B cell (primary cell): ENCODE results near the gene DPYD. TPM values are rescaled to one million over a fixed set of nuclear protein-coding genes. Genes with fewer than 3 reads are reported as not detected.

Experiments used
- ATAC-seq: fragments of 200-7000 bp; cut with Tn5 transposase; one replicate; pipeline ENCODE4 v1.10.0; 2021; ENCODE audit warnings: low read depth, mild to moderate bottlenecking, moderate number of reproducible peaks, moderate library complexity
- CTCF ChIA-PET: fragments of 350-600 bp; sonication (Branson Sonifier 250); formaldehyde crosslinking; loops from one replicate; lab custom pipeline; 2021; ENCODE audit warnings: antibody characterized with exemption, inconsistent platforms; lab: Charles Lee
- POLR2A ChIA-PET: fragments of 350-600 bp; sonication (Branson Sonifier 250); formaldehyde crosslinking; loops from one replicate; lab custom pipeline; 2021; ENCODE audit warnings: antibody characterized with exemption; lab: Charles Lee
- DNase-seq: peaks from one replicate; pipeline ENCODE4 v3.0.0; 2013
- H2AFZ ChIP-seq: 2 replicates; pipeline ENCODE4 v1.6.1; 2012; ENCODE audit warnings: mild to moderate bottlenecking, low read depth, low read length; ENCODE audit not compliant: insufficient read depth, poor library complexity, severe bottlenecking
- H3K27ac ChIP-seq, 2 donors: 1 replicate in 1 of 2; 2 replicates in 1 of 2; pipeline ENCODE4 v1.5.1; 2012 to 2013; ENCODE audit warnings: low read length in 2 of 2, mild to moderate bottlenecking in 2 of 2, moderate library complexity in 1 of 2
- H3K27me3 ChIP-seq, 4 experiments: fragments of 200-600 bp in 1 of 4; sonication (generic) in 1 of 4; replicated peaks in 1 of 4; 1 replicate in 2 of 4; 2 replicates in 2 of 4; pipeline versions ENCODE4 v1.6.1 to v1.7.0; 2013 to 2016; ENCODE audit warnings: low read length in 3 of 4, mild to moderate bottlenecking in 2 of 4, mixed read lengths in 1 of 4, moderate library complexity in 1 of 4; ENCODE audit not compliant: insufficient read depth in 4 of 4, control insufficient read depth in 3 of 4; ENCODE audit errors: control extremely low read depth in 1 of 4
- H3K36me3 ChIP-seq, 2 experiments: replicated peaks in 1 of 2; 1 replicate in 1 of 2; 2 replicates in 1 of 2; pipeline versions ENCODE4 v1.6.1 to v1.7.1; 2013; ENCODE audit warnings: low read length in 1 of 2; ENCODE audit not compliant: insufficient read depth in 2 of 2, control insufficient read depth in 1 of 2; ENCODE audit errors: control extremely low read depth in 1 of 2, extremely low read depth in 1 of 2
- H3K4me1 ChIP-seq, 2 donors: fragments of 200-600 bp in 1 of 2; sonication (generic) in 1 of 2; 1 replicate in 1 of 2; 2 replicates in 1 of 2; pipeline versions ENCODE4 v1.5.1 to v1.6.1; 2013 to 2017; ENCODE audit warnings: low read length in 2 of 2; ENCODE audit not compliant: control insufficient read depth in 2 of 2, insufficient read depth in 2 of 2
- H3K4me2 ChIP-seq: replicated peaks from 2 replicates; pipeline ENCODE3; 2012; ENCODE audit warnings: mild to moderate bottlenecking, low read depth, low read length; ENCODE audit not compliant: poor library complexity, severe bottlenecking
- H3K4me3 ChIP-seq, 5 experiments: fragments of 200-600 bp in 1 of 5; sonication (generic) in 1 of 5; 1 replicate in 3 of 5; 2 replicates in 2 of 5; pipeline versions ENCODE4 v1.5.1 to v1.7.0; 2011 to 2016; ENCODE audit warnings: low read length in 4 of 5, mild to moderate bottlenecking in 4 of 5, low read depth in 2 of 5, control low read depth in 1 of 5, moderate library complexity in 1 of 5; ENCODE audit not compliant: insufficient read depth in 1 of 5; ENCODE audit errors: control extremely low read depth in 1 of 5, extremely low read depth in 1 of 5
- H3K79me2 ChIP-seq: fragments of 200-600 bp; sonication (generic); one replicate; pipeline ENCODE4 v1.6.0; 2016; ENCODE audit warnings: low read length; ENCODE audit not compliant: control insufficient read depth, insufficient read depth
- H3K9ac ChIP-seq: fragments of 200-600 bp; sonication (generic); 2 replicates; pipeline ENCODE4 v1.6.1; 2017; ENCODE audit warnings: mild to moderate bottlenecking, low read length, moderate library complexity
- H3K9me3 ChIP-seq, 3 donors: one replicate each; pipeline versions ENCODE4 v1.6.1 to v1.7.1; 2013; ENCODE audit warnings: low read length in 2 of 3; ENCODE audit not compliant: control insufficient read depth in 2 of 3, insufficient read depth in 1 of 3; ENCODE audit errors: control extremely low read depth in 1 of 3
- H4K20me1 ChIP-seq: 2 replicates; pipeline ENCODE4 v1.6.0; 2012; ENCODE audit warnings: mild to moderate bottlenecking, low read length; ENCODE audit not compliant: insufficient read depth, control insufficient read depth, poor library complexity, severe bottlenecking
- H3K27ac Mint-ChIP-seq: one replicate; pipeline ENCODE4 v1.8.0; 2021; ENCODE audit warnings: mixed read lengths
- H3K27me3 Mint-ChIP-seq: one replicate; pipeline ENCODE4 v1.8.0; 2021; ENCODE audit warnings: mixed read lengths
- H3K4me1 Mint-ChIP-seq: one replicate; pipeline ENCODE4 v1.8.0; 2021; ENCODE audit warnings: mixed read lengths
- H3K4me3 Mint-ChIP-seq: one replicate; pipeline ENCODE4 v1.8.0; 2021; ENCODE audit warnings: mixed read lengths
- H3K9me3 Mint-ChIP-seq: one replicate; pipeline ENCODE4 v1.8.0; 2022; ENCODE audit warnings: mixed read lengths; ENCODE audit not compliant: insufficient read depth
- EZH2 ChIP-seq: IDR thresholded peaks from 2 replicates; pipeline ENCODE4 v1.6.1; 2012; ENCODE audit warnings: borderline replicate concordance, low read depth, mild to moderate bottlenecking, moderate library complexity, low read length; ENCODE audit not compliant: insufficient read depth, poor library complexity, severe bottlenecking
- WGBS: methylation state at CpG from one replicate; pipeline ENCODE4 v1.1.5; 2013; ENCODE audit warnings: missing lambda C conversion rate; ENCODE audit not compliant: insufficient coverage; 5-methylcytosine and 5-hydroxymethylcytosine counted together
- intact Hi-C: fragments of 100-400 bp; cut with micrococcal nuclease; formaldehyde crosslinking; loops from one replicate; pipeline ENCODE4 v1.10.0; 2022
- polyA plus RNA-seq: library from polyadenylated mRNA; depleted of rRNA; stranded (reverse); fragments of >200 nt; gene quantifications from 2 replicates; pipeline ENCODE4 v1.2.3, GENCODE V29; 2012
- total RNA-seq, 2 donors: library from RNA; stranded (reverse); fragments of 120-200 nt in 1 of 2; gene quantifications; 1 replicate in 1 of 2; 2 replicates in 1 of 2; pipeline versions ENCODE4 v1.2.3 to v1.2.4, GENCODE V29; 2013 to 2022
- TF ChIP-seq, protein P1 (sequence below): fragments of 200-600 bp; IDR thresholded peaks from one replicate; pipeline ENCODE4 v1.8.0; 2022; ENCODE audit warnings: antibody characterized with exemption, mild to moderate bottlenecking

DPYD gene
- total and polyA plus RNA-seq, 2 donors (not counting 1 experiment from before 2014, with no cell fraction given), result 4.2 to 19.0 TPM

DNA sequence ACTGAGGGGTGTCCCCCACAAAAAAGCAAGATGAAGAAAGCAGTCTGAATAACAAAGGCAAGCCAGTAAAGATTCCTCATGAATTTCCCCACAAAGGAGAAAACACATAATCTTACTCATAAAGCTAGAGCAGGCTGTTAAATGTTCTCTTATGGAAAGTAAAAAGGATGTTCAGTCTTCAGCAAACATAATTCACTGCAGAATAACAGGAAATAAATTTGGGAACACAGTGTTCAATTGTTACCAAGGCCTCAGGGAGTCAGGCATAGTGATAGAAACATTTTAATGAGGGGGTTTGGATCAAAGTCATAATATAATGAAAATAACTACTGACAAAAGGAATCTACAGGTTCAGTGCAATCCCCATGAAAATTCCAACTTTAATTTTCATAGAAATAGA, 297.6 kb downstream of the DPYD start:
- H3K4me3 Mint-ChIP-seq, result no peak overlapping the region
- DNase-seq (no peak), ATAC-seq (no peak)
- H3K4me1 Mint-ChIP-seq, result no peaks in the 10 kb centered on the region
- peaks cover 5% of the 10 kb centered on the region for H3K9me3 Mint-ChIP-seq
- no peak overlapping the region for H3K9ac ChIP-seq
- no peaks in the 10 kb centered on the region for H3K36me3 ChIP-seq
- no peaks in the 10 kb centered on the region for H3K27me3 Mint-ChIP-seq
- no peak overlapping the region for H3K4me2 ChIP-seq
- no peaks in the 10 kb centered on the region for H3K27me3 ChIP-seq
- H3K4me3 ChIP-seq, result no peak overlapping the region
- intact Hi-C loops, result no loop called here
- CTCF ChIA-PET, result no interaction called here
- H3K79me2 ChIP-seq, result no peaks in the 10 kb centered on the region
- H3K4me1 ChIP-seq, result no peaks in the 10 kb centered on the region
- H3K9me3 ChIP-seq, result no peaks in the 10 kb centered on the region
- POLR2A ChIA-PET, result no interaction called here
- no peak overlapping the region for H3K27ac Mint-ChIP-seq
- TF ChIP-seq EZH2, result no peak
- TF ChIP-seq, protein P1, sequence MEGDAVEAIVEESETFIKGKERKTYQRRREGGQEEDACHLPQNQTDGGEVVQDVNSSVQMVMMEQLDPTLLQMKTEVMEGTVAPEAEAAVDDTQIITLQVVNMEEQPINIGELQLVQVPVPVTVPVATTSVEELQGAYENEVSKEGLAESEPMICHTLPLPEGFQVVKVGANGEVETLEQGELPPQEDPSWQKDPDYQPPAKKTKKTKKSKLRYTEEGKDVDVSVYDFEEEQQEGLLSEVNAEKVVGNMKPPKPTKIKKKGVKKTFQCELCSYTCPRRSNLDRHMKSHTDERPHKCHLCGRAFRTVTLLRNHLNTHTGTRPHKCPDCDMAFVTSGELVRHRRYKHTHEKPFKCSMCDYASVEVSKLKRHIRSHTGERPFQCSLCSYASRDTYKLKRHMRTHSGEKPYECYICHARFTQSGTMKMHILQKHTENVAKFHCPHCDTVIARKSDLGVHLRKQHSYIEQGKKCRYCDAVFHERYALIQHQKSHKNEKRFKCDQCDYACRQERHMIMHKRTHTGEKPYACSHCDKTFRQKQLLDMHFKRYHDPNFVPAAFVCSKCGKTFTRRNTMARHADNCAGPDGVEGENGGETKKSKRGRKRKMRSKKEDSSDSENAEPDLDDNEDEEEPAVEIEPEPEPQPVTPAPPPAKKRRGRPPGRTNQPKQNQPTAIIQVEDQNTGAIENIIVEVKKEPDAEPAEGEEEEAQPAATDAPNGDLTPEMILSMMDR, result no peak
- H3K27ac ChIP-seq, result no peak overlapping the region
- no peak overlapping the region for H2AFZ ChIP-seq
- H4K20me1 ChIP-seq, result no peaks in the 10 kb centered on the region

DNA sequence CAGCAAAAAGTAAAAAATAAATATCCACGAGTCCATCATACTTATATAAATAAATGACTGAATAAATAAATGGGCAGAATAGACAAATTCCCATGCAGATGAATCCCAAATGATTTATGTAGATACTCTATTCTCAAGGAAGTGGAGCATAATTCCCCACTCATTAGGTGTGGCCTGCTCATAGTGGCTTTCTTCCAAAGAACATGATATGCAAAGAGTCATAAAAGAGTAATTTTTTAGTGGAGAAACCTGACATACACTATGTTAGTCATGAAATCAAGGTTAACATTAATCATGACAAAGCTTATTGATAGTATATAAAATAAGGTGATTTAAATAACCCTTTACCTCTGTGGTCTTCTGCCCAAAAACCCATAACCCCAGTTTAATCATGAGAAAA, 298.9 kb downstream of the DPYD start:
- Histone ChIP-seq H2AFZ (no peak overlapping the region), H3K9me3 (no peaks in the 10 kb centered on the region), H3K36me3 (no peaks in the 10 kb centered on the region), H3K27ac (no peak overlapping the region), H3K4me2 (no peak overlapping the region), H3K4me3 (no peak overlapping the region), H4K20me1 (no peaks in the 10 kb centered on the region), H3K79me2 (no peaks in the 10 kb centered on the region), H3K9ac (no peak overlapping the region), H3K4me1 (no peaks in the 10 kb centered on the region), H3K27me3 (no peaks in the 10 kb centered on the region)
- CTCF ChIA-PET, result no interaction called here
- no peaks in the 10 kb centered on the region for H3K27me3 Mint-ChIP-seq
- POLR2A ChIA-PET, result no interaction called here
- H3K27ac Mint-ChIP-seq, result no peak overlapping the region
- H3K9me3 Mint-ChIP-seq, result peaks cover 5% of the 10 kb centered on the region
- intact Hi-C loops, result no loop called here
- no peaks in the 10 kb centered on the region for H3K4me1 Mint-ChIP-seq
- no CpG with 5 or more reads among the region's 1 CpG for WGBS
- no peak for ATAC-seq
- no peak overlapping the region for H3K4me3 Mint-ChIP-seq
- no peak for DNase-seq
- TF ChIP-seq EZH2, result no peak
- TF ChIP-seq, protein P1, result no peak
